Stimulated activated CD4-positive, alpha-beta T cell treated with anti-CD3 and anti-CD28 coated beads, Interleukin-4, amount 100 ng/mL, for 48 hours (primary cell): ENCODE results near the gene PSMB9.

Experiments
- DNase-seq, 2 donors: peaks; one replicate each; pipeline ENCODE4 v3.0.0-alpha.2; 2020; ENCODE audit warnings: low read depth in 2 of 2

The PSMB9 gene

GRCh38 chr6:32905078-32905477, 51.1 kb downstream of the PSMB9 start:
- DNase-seq: no peak

- DNase-seq: no peak
Measured at GRCh38 chr6:32906539-32906938, 52.5 kb downstream of the PSMB9 start.

GRCh38 chr6:32908897-32909296, 54.9 kb downstream of the PSMB9 start:
- no peak for DNase-seq
